ENCODE data around the gene IL13RA1.
"Not testable (repeated sequence)": the region's sequence is repeated elsewhere in the genome, so short reads cannot be mapped to it uniquely, and the experiment has no call there.

- not testable (repeated sequence) for TF ChIP-seq EZH2 (IDR thresholded peaks at IDR 0.05; ENCODE audit: low read length, unreplicated experiment); CTCF (conservative IDR thresholded peaks at IDR 0.05; ENCODE audit: low read depth, low read length)
Measured at GRCh38 chrX:118817257-118817656, 89.9 kb downstream of the IL13RA1 start.

Measured in PC-3 (cell line).